ENCODE results near the gene OVAAL. TPM values are rescaled to one million over a fixed set of nuclear protein-coding genes. Genes with fewer than 3 reads are reported as not detected.

OVAAL gene
- polyA plus RNA-seq, 3 donors, result not detected

DNA sequence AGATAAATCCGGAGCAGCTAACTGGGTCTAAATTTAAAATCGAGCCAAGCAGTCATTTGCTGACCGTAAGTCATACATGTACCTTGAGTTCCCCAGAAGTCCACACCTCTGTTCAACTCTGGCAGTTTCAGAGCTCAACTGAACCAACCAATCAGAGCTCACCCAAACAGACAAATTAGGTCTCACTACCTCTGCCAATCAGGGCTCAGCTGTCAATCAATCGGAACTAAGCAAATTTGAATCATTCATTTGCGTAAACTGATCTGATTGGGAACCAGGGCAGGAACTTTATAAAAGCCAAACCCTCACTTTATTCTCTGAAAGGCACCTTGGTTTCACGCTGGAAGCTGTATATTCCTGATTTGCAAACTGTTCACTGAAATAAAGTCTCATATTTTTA is 45.2 kb upstream of the OVAAL start:
- no peak overlapping the region for H3K27ac Mint-ChIP-seq
- no peaks in the 10 kb centered on the region for H4K20me1 ChIP-seq (ENCODE audit: insufficient read depth, low read length)
- intact Hi-C loops (cut with micrococcal nuclease), result loop anchor here (10.0 kb wide), 1 partner anchor 651 kb away; no protein-coding TSS in a partner anchor
- H2AFZ ChIP-seq (ENCODE audit: insufficient read depth, low read depth, low read length, poor library complexity, severe bottlenecking), result no peak overlapping the region
- peaks cover 2 to 5% (median 3%) of the 10 kb centered on the region in 3 donors for H3K27me3 Mint-ChIP-seq (ENCODE audit: low read depth in 3 of 3)
- H3K9ac ChIP-seq (ENCODE audit: insufficient read depth, low read length, poor library complexity, severe bottlenecking), result no peak overlapping the region
- H3K36me3 Mint-ChIP-seq, result no peaks in the 10 kb centered on the region
- no peak overlapping the region for H3K4me3 ChIP-seq (replicated peaks in 1 of 3; ENCODE audit: low read depth in 2 of 3, low read length in 3 of 3)
- H3K4me1 Mint-ChIP-seq, result no peaks in the 10 kb centered on the region
- TF ChIP-seq, protein P1, sequence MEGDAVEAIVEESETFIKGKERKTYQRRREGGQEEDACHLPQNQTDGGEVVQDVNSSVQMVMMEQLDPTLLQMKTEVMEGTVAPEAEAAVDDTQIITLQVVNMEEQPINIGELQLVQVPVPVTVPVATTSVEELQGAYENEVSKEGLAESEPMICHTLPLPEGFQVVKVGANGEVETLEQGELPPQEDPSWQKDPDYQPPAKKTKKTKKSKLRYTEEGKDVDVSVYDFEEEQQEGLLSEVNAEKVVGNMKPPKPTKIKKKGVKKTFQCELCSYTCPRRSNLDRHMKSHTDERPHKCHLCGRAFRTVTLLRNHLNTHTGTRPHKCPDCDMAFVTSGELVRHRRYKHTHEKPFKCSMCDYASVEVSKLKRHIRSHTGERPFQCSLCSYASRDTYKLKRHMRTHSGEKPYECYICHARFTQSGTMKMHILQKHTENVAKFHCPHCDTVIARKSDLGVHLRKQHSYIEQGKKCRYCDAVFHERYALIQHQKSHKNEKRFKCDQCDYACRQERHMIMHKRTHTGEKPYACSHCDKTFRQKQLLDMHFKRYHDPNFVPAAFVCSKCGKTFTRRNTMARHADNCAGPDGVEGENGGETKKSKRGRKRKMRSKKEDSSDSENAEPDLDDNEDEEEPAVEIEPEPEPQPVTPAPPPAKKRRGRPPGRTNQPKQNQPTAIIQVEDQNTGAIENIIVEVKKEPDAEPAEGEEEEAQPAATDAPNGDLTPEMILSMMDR (IDR thresholded peaks at IDR 0.05), result no peak
- H3K27me3 ChIP-seq (ENCODE audit: control insufficient read depth in 2 of 2, insufficient read depth in 2 of 2, low read length in 2 of 2), result no peaks in the 10 kb centered on the region
- no peaks in the 10 kb centered on the region for H3K36me3 ChIP-seq (replicated peaks in 1 of 2; ENCODE audit: control insufficient read depth in 1 of 2, insufficient read depth in 2 of 2, low read length in 2 of 2)
- DNase-seq, result no peak
- H3K4me3 Mint-ChIP-seq, result no peak overlapping the region
- H3K79me2 ChIP-seq (ENCODE audit: insufficient read depth, low read length), result no peaks in the 10 kb centered on the region
- H3K9me3 ChIP-seq (replicated peaks in 1 of 2; ENCODE audit: control insufficient read depth in 1 of 2, insufficient read depth in 1 of 2, low read length in 2 of 2), result no peaks in the 10 kb centered on the region
- H3K4me2 ChIP-seq (replicated peaks; ENCODE audit: extremely low read depth, low read length, poor library complexity, severe bottlenecking), result no peak overlapping the region
- H3K27ac ChIP-seq (ENCODE audit: low read depth in 1 of 2, low read length in 2 of 2), result no peak overlapping the region
- peaks cover 0 to 8% (median 4%) of the 10 kb centered on the region in 7 donors for H3K9me3 Mint-ChIP-seq
- no peaks in the 10 kb centered on the region for H3K4me1 ChIP-seq (ENCODE audit: control insufficient read depth in 1 of 2, insufficient read depth in 2 of 2, low read length in 2 of 2)
- WGBS (ENCODE audit: insufficient coverage), result 100% methylated on average over 5 of the region's 6 CpGs

DNA sequence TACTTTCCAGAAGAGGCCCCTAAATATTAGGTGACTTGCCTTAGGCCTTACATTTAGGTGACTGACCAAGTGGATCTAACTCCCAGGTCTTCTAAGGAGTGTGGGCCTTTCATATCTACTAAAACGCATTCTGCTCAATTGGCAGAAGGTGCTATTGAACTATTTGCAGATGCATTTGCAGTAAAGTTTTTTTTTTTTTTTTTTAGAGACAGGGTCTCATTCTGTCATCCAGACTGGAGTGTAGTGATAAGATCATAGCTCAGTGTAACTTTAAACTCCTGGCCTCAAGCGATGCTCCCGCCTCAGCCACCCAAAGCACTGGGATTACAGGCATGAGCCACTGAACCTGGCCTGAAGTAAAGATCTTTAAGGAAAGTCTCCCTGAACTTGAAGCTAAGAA is 43.4 kb upstream of the OVAAL start:
- intact Hi-C loops (cut with micrococcal nuclease), result loop anchor here (5.0 to 10.0 kb wide), 2 partner anchors 347 to 649 kb away; no protein-coding TSS in a partner anchor
- Histone ChIP-seq H3K27me3 (ENCODE audit: control insufficient read depth in 2 of 2, insufficient read depth in 2 of 2, low read length in 2 of 2) (no peaks in the 10 kb centered on the region), H4K20me1 (ENCODE audit: insufficient read depth, low read length) (no peaks in the 10 kb centered on the region), H3K4me1 (ENCODE audit: control insufficient read depth in 1 of 2, insufficient read depth in 2 of 2, low read length in 2 of 2) (no peaks in the 10 kb centered on the region), H3K9me3 (replicated peaks in 1 of 2; ENCODE audit: control insufficient read depth in 1 of 2, insufficient read depth in 1 of 2, low read length in 2 of 2) (no peaks in the 10 kb centered on the region), H3K27ac (ENCODE audit: low read depth in 1 of 2, low read length in 2 of 2) (no peak overlapping the region), H3K9ac (ENCODE audit: insufficient read depth, low read length, poor library complexity, severe bottlenecking) (no peak overlapping the region), H2AFZ (ENCODE audit: insufficient read depth, low read depth, low read length, poor library complexity, severe bottlenecking) (peak overlapping the region; percentile 35), H3K4me3 (replicated peaks in 1 of 3; ENCODE audit: low read depth in 2 of 3, low read length in 3 of 3) (no peak overlapping the region), H3K79me2 (ENCODE audit: insufficient read depth, low read length) (no peaks in the 10 kb centered on the region), H3K36me3 (replicated peaks in 1 of 2; ENCODE audit: control insufficient read depth in 1 of 2, insufficient read depth in 2 of 2, low read length in 2 of 2) (no peaks in the 10 kb centered on the region), H3K4me2 (replicated peaks; ENCODE audit: extremely low read depth, low read length, poor library complexity, severe bottlenecking) (no peak overlapping the region)
- 70% methylated on average over 2 of the region's 3 CpGs for WGBS (ENCODE audit: insufficient coverage)
- no peak for DNase-seq
- Mint-ChIP-seq H3K27me3 (ENCODE audit: low read depth in 3 of 3) (peaks cover 0 to 5% (median 4%) of the 10 kb centered on the region in 3 donors), H3K4me3 (no peak overlapping the region), H3K4me1 (no peaks in the 10 kb centered on the region), H3K27ac (no peak overlapping the region), H3K9me3 (no peaks in the 10 kb centered on the region), H3K36me3 (no peaks in the 10 kb centered on the region)
- TF ChIP-seq, protein P1 (IDR thresholded peaks at IDR 0.05), result no peak

Measured in CD14-positive monocyte (primary cell).